NCI-H460 (cell line): Measurements from ENCODE around the gene MEAK7. TPM values are rescaled to one million over a fixed set of nuclear protein-coding genes. Genes with fewer than 3 reads are reported as not detected.

Experiments used
- DNase-seq: peaks from one replicate; pipeline ENCODE4 v3.0.0-alpha.2; 2016; ENCODE audit warnings: low read depth; ENCODE audit errors: extremely low read depth
- total RNA-seq: library from RNA; depleted of rRNA; stranded (reverse); fragments of >200 nt; shearing (Covaris generic); gene quantifications from 2 replicates; pipeline ENCODE4 v1.2.3, GENCODE V29; 2014

The MEAK7 gene
- total RNA-seq, 1 experiment from 2014 or later: 9.5 TPM

- no peak for DNase-seq
Measured at GRCh38 chr16:84514295-84514873, 9.9 kb upstream of the MEAK7 start.

- DNase-seq: no peak
Measured at GRCh38 chr16:84513666-84514065, 9.2 kb upstream of the MEAK7 start.

GRCh38 chr16:84513123-84513522 is 8.7 kb upstream of the MEAK7 start:
- no peak for DNase-seq

GRCh38 chr16:84511831-84512230 is 7.4 kb upstream of the MEAK7 start:
- DNase-seq: no peak

GRCh38 chr16:84511180-84511800 is 6.8 kb upstream of the MEAK7 start:
- peak; percentile 46 for DNase-seq

GRCh38 chr16:84509032-84509950 is 4.8 kb upstream of the MEAK7 start:
- DNase-seq: no peak

- no peak for DNase-seq
Measured at GRCh38 chr16:84508502-84508901, 4.0 kb upstream of the MEAK7 start.

GRCh38 chr16:84507011-84507982 is 2.8 kb upstream of the MEAK7 start:
- DNase-seq: no peak

GRCh38 chr16:84505249-84506187 is 1.1 kb upstream of the MEAK7 start:
- DNase-seq: no peak

GRCh38 chr16:84503751-84504395 is 586 bp downstream of the MEAK7 start:
- DNase-seq: no peak

GRCh38 chr16:84502581-84502980 is 1.9 kb downstream of the MEAK7 start:
- no peak for DNase-seq

- DNase-seq: no peak
Measured at GRCh38 chr16:84502075-84502474, 2.4 kb downstream of the MEAK7 start.

- peak; percentile 14 for DNase-seq
Measured at GRCh38 chr16:84501077-84501735, 3.3 kb downstream of the MEAK7 start.

- DNase-seq: no peak
Measured at GRCh38 chr16:84500531-84500930, 3.9 kb downstream of the MEAK7 start.

- no peak for DNase-seq
Measured at GRCh38 chr16:84499638-84500037, 4.8 kb downstream of the MEAK7 start.

GRCh38 chr16:84498859-84499620 is 5.4 kb downstream of the MEAK7 start:
- DNase-seq: no peak

GRCh38 chr16:84498223-84498610 is 6.2 kb downstream of the MEAK7 start:
- DNase-seq: no peak
